Panc1 (cell line): ENCODE measurements around the gene CUEDC1. TPM values are rescaled to one million over a fixed set of nuclear protein-coding genes. Genes with fewer than 3 reads are reported as not detected.

Source experiments
- ATAC-seq: fragments of 200-7000 bp; cut with Tn5 transposase; 2 replicates; pipeline ENCODE4 v1.9.1; 2020; ENCODE audit warnings: mild to moderate bottlenecking, moderate library complexity
- BruUV-seq: library from RNA; stranded (reverse); fragments of 400-500 nt; replicated peaks from 2 replicates; lab custom pipeline; 2021; lab: Mats Ljungman, UMichigan
- CTCF ChIA-PET: fragments of 300-600 bp; sonication (Branson Sonifier 250); formaldehyde crosslinking; loops from one replicate; lab custom pipeline; 2022; ENCODE audit warnings: antibody characterized with exemption; lab: Charles Lee
- POLR2A ChIA-PET: fragments of 300-600 bp; sonication (Branson Sonifier 250); formaldehyde crosslinking; loops from one replicate; lab custom pipeline; 2022; ENCODE audit warnings: antibody characterized with exemption; lab: Charles Lee
- DNase-seq: peaks from one replicate; pipeline ENCODE4 v3.0.0-alpha.2; 2010; ENCODE audit warnings: low read depth, low spot score
- H3K27ac ChIP-seq: 2 replicates; pipeline ENCODE4 v1.5.1; 2011; ENCODE audit warnings: mild to moderate bottlenecking, low read length, inconsistent platforms
- H3K27me3 ChIP-seq: fragments of 200-500 bp; sonication (Bioruptor generic); 2 replicates; pipeline ENCODE4 v1.6.0; 2014; ENCODE audit warnings: low read length, inconsistent platforms; ENCODE audit not compliant: control insufficient read depth, insufficient read depth
- H3K36me3 ChIP-seq: fragments of 200-500 bp; sonication (Bioruptor generic); 2 replicates; pipeline ENCODE4 v1.5.1; 2014; ENCODE audit warnings: inconsistent platforms, mild to moderate bottlenecking, low read length, moderate library complexity; ENCODE audit not compliant: control insufficient read depth, insufficient read depth
- H3K4me1 ChIP-seq: 2 replicates; pipeline ENCODE4 v1.5.1; 2011; ENCODE audit warnings: inconsistent platforms, mild to moderate bottlenecking, low read length, moderate library complexity; ENCODE audit not compliant: control insufficient read depth, insufficient read depth
- H3K4me3 ChIP-seq, 2 experiments: 2 replicates each; pipeline ENCODE4 v1.5.1; 2011 to 2012; ENCODE audit warnings: low read depth in 2 of 2, low read length in 2 of 2, mild to moderate bottlenecking in 2 of 2, inconsistent platforms in 1 of 2, moderate library complexity in 1 of 2
- H3K9me3 ChIP-seq: fragments of 200-500 bp; sonication (Bioruptor generic); 2 replicates; pipeline ENCODE4 v1.5.1; 2014; ENCODE audit warnings: low read depth, mild to moderate bottlenecking, inconsistent platforms, low read length, moderate library complexity; ENCODE audit not compliant: control insufficient read depth, insufficient read depth
- POLR2AphosphoS5 ChIP-seq: IDR thresholded peaks from 2 replicates; pipeline ENCODE4 v1.6.1; 2012; ENCODE audit warnings: mild to moderate bottlenecking, low read depth, low read length, moderate library complexity
- SIN3A ChIP-seq: IDR thresholded peaks from 2 replicates; pipeline ENCODE4 v1.6.1; 2012; ENCODE audit warnings: low read depth, mild to moderate bottlenecking, low read length, moderate library complexity, borderline replicate concordance; ENCODE audit not compliant: insufficient read depth
- TCF7L2 ChIP-seq: IDR thresholded peaks from 2 replicates; pipeline ENCODE4 v1.6.1; 2011; ENCODE audit warnings: mild to moderate bottlenecking, low read depth, low read length, inconsistent platforms
- in situ Hi-C: cut with HindIII; loops from 2 replicates; pipeline ENCODE4 v1.10.0; 2016; ENCODE audit warnings: low sequenced_read_pairs, low pct_unique_long_range_greater_than_20kb
- intact Hi-C: fragments of 100-400 bp; cut with micrococcal nuclease; formaldehyde crosslinking; loops from one replicate; pipeline ENCODE4 v1.10.0; 2022; ENCODE audit not compliant: unreplicated experiment
- total RNA-seq: library from RNA; stranded (reverse); gene quantifications from one replicate; pipeline ENCODE4 v1.2.1, GENCODE V29; 2021; ENCODE audit not compliant: unreplicated experiment
- TF ChIP-seq, protein P1 (sequence below), 2 experiments: IDR thresholded peaks; 2 replicates each; pipeline ENCODE4 v1.6.1; 2011 to 2012; ENCODE audit warnings: low read depth in 2 of 2, control low read depth in 1 of 2, low read length in 1 of 2, mild to moderate bottlenecking in 1 of 2, moderate library complexity in 1 of 2; ENCODE audit not compliant: insufficient read depth in 1 of 2
- TF ChIP-seq, protein P2 (sequence below): fragments of 450-650 bp; IDR thresholded peaks from 2 replicates; pipeline ENCODE4 v1.5.1; 2017; ENCODE audit warnings: mild to moderate bottlenecking

The CUEDC1 gene
- total RNA-seq, 1 experiment from 2014 or later = 103 TPM

DNA sequence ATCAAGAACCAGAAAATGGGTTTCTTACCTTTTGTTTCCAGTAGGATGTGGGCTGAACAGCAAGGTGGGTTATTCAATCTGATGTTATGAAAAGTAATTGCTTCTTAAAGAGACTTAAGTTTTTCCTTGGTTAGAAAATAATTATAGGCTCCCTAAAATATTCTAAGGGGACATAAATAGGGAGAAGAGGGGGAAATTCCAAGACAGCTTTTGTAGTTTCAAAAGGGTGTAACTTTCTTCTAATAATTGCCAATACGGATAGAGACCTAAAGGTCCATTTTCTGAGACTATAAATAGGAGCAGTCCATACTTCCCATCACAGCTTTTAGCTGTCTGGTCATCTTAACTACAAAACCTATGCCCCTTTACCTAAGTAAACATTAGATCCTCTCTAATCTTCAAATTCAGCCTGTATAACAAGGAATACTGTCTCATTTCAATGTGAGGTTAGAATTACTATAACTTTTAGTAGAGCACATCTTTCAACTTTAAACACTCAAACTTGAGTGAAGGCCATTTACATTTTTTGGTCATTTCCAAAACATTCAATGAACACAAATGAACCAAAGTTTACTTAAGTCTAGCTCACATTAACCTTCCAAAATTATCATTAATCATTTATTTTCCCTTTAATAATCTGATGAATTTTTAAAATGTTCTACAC is 46.4 kb upstream of the CUEDC1 start:
- ChIA-PET CTCF (interaction anchor here (0.6 kb wide), 1 partner anchor 53 kb away, joined by 3 read pairs; no protein-coding TSS in a partner anchor), POLR2A (interaction anchor here (0.6 to 1.1 kb wide), 4 partner anchors 22 to 142 kb away, joined by 3 to 9 read pairs (median 4); no protein-coding TSS in a partner anchor)
- Histone ChIP-seq H3K4me3 (no peak overlapping the region), H3K9me3 (no peaks in the 10 kb centered on the region), H3K27ac (0 out of 2 replicates have a peak overlapping the region, but pooled peaks have one; percentile 1), H3K36me3 (peaks cover 91% of the 10 kb centered on the region), H3K4me1 (peaks cover 72% of the 10 kb centered on the region), H3K27me3 (no peaks in the 10 kb centered on the region)
- ATAC-seq (no peak), DNase-seq (no peak)
- intact Hi-C loops (no loop called here), in situ Hi-C loops (no loop called here)
- no TSS peak for BruUV-seq
- TF ChIP-seq POLR2AphosphoS5 (peak; percentile 47; the same call in 1 of the 2 replicates), TCF7L2 (no peak)
- TF ChIP-seq, protein P1, sequence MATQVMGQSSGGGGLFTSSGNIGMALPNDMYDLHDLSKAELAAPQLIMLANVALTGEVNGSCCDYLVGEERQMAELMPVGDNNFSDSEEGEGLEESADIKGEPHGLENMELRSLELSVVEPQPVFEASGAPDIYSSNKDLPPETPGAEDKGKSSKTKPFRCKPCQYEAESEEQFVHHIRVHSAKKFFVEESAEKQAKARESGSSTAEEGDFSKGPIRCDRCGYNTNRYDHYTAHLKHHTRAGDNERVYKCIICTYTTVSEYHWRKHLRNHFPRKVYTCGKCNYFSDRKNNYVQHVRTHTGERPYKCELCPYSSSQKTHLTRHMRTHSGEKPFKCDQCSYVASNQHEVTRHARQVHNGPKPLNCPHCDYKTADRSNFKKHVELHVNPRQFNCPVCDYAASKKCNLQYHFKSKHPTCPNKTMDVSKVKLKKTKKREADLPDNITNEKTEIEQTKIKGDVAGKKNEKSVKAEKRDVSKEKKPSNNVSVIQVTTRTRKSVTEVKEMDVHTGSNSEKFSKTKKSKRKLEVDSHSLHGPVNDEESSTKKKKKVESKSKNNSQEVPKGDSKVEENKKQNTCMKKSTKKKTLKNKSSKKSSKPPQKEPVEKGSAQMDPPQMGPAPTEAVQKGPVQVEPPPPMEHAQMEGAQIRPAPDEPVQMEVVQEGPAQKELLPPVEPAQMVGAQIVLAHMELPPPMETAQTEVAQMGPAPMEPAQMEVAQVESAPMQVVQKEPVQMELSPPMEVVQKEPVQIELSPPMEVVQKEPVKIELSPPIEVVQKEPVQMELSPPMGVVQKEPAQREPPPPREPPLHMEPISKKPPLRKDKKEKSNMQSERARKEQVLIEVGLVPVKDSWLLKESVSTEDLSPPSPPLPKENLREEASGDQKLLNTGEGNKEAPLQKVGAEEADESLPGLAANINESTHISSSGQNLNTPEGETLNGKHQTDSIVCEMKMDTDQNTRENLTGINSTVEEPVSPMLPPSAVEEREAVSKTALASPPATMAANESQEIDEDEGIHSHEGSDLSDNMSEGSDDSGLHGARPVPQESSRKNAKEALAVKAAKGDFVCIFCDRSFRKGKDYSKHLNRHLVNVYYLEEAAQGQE (IDR thresholded peaks at IDR 0.05; ENCODE audit: insufficient read depth in 1 of 2, low read depth in 2 of 2, low read length in 1 of 2) = no peak

DNA sequence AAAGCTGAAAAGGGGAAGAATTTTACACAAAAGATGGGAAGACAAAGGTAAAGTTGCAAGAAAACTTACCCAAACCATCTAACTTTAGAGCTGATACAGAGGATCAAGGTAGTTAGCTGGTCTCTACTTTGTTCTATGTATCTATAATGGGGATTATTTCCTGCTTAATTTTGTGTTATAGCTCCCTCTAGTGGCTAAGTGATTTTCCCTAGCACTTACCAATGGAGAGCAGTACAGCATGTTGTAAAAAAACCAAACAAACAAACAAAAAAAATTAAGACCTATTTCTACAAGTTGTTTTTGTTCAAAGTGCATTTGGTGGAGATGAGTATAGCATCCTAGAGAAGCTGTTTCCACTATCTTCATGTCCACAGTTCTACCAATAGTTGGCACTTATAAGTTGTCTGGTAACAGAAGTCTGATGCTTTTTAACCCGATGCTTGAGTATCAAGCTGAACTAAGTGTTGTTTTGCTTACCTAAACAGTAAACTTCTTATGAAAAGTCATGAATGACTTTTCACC is 44.3 kb upstream of the CUEDC1 start:
- CTCF ChIA-PET = interaction anchor here (0.6 to 1.6 kb wide), 15 partner anchors 10 to 173 kb away, joined by 3 to 9 read pairs (median 3); partner anchors contain the start of gene MRPS23
- peaks cover 73% of the 10 kb centered on the region for H3K36me3 ChIP-seq
- peaks cover 83% of the 10 kb centered on the region for H3K4me1 ChIP-seq

More for the DNA sequence above, 44.3 kb upstream of the CUEDC1 start:
- in situ Hi-C loops = loop anchor here (5.0 kb wide), 1 partner anchor 142 kb away; no protein-coding TSS in a partner anchor
- DNase-seq = peak; percentile 55
- H3K27me3 ChIP-seq = no peaks in the 10 kb centered on the region
- no peaks in the 10 kb centered on the region for H3K9me3 ChIP-seq
- TF ChIP-seq, protein P1 (IDR thresholded peaks at IDR 0.05; ENCODE audit: insufficient read depth in 1 of 2, low read depth in 2 of 2, low read length in 1 of 2) = no peak
- TF ChIP-seq, protein P2, sequence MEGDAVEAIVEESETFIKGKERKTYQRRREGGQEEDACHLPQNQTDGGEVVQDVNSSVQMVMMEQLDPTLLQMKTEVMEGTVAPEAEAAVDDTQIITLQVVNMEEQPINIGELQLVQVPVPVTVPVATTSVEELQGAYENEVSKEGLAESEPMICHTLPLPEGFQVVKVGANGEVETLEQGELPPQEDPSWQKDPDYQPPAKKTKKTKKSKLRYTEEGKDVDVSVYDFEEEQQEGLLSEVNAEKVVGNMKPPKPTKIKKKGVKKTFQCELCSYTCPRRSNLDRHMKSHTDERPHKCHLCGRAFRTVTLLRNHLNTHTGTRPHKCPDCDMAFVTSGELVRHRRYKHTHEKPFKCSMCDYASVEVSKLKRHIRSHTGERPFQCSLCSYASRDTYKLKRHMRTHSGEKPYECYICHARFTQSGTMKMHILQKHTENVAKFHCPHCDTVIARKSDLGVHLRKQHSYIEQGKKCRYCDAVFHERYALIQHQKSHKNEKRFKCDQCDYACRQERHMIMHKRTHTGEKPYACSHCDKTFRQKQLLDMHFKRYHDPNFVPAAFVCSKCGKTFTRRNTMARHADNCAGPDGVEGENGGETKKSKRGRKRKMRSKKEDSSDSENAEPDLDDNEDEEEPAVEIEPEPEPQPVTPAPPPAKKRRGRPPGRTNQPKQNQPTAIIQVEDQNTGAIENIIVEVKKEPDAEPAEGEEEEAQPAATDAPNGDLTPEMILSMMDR = peak; percentile 81; the same call in 1 of the 2 replicates
- no peak for TF ChIP-seq SIN3A
- peak; percentile 61; the same call in 1 of the 2 replicates for TF ChIP-seq POLR2AphosphoS5
- ATAC-seq = peak; percentile 74
- intact Hi-C loops = no loop called here
- no peak overlapping the region for H3K4me3 ChIP-seq
- BruUV-seq = no TSS peak
- H3K27ac ChIP-seq = no peak overlapping the region
- POLR2A ChIA-PET = interaction anchor here (0.8 to 1.8 kb wide), 6 partner anchors 8 to 149 kb away, joined by 3 to 10 read pairs (median 4); partner anchors contain the start of gene SRSF1
